Measurements from ENCODE around the gene SUN3.

DNA sequence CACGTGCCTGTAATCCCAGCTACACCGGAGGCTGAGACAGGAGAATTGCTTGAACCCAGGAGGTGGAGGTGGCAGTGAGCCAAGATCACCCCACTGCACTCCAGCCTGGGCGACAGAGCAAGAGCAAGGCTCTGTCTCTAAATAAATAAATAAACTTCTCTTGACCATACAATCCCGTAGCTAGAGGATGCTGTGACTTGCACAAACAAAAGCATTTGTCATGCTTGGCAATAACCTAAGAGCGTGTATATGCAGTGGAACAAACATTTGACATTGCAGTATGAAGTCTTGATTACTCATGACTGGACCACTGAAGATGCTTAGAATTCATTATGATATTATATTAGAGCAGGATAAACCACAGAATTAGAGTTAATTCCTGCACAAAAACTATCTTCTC is 5.0 kb upstream of the SUN3 start:
- TF ChIP-seq, protein P1, sequence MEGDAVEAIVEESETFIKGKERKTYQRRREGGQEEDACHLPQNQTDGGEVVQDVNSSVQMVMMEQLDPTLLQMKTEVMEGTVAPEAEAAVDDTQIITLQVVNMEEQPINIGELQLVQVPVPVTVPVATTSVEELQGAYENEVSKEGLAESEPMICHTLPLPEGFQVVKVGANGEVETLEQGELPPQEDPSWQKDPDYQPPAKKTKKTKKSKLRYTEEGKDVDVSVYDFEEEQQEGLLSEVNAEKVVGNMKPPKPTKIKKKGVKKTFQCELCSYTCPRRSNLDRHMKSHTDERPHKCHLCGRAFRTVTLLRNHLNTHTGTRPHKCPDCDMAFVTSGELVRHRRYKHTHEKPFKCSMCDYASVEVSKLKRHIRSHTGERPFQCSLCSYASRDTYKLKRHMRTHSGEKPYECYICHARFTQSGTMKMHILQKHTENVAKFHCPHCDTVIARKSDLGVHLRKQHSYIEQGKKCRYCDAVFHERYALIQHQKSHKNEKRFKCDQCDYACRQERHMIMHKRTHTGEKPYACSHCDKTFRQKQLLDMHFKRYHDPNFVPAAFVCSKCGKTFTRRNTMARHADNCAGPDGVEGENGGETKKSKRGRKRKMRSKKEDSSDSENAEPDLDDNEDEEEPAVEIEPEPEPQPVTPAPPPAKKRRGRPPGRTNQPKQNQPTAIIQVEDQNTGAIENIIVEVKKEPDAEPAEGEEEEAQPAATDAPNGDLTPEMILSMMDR (IDR thresholded peaks at IDR 0.05; ENCODE audit: low read length), result no peak
- TF ChIP-seq EZH2 (optimal IDR thresholded peaks at IDR 0.05; ENCODE audit: low read depth, low read length), result no peak

Data from MM.1S (cell line).